ENCODE data around the gene BACH1. TPM values are rescaled to one million over a fixed set of nuclear protein-coding genes. Genes with fewer than 3 reads are reported as not detected.

The BACH1 gene
- total and polyA plus RNA-seq, 11 donors: 5.3 to 83.4 (median 36.7) TPM

- no peak for ATAC-seq
- H3K27me3 ChIP-seq: no peaks in the 10 kb centered on the region
- no peak for TF ChIP-seq POLR2A (IDR thresholded peaks at IDR 0.05)
- TF ChIP-seq, protein P1, sequence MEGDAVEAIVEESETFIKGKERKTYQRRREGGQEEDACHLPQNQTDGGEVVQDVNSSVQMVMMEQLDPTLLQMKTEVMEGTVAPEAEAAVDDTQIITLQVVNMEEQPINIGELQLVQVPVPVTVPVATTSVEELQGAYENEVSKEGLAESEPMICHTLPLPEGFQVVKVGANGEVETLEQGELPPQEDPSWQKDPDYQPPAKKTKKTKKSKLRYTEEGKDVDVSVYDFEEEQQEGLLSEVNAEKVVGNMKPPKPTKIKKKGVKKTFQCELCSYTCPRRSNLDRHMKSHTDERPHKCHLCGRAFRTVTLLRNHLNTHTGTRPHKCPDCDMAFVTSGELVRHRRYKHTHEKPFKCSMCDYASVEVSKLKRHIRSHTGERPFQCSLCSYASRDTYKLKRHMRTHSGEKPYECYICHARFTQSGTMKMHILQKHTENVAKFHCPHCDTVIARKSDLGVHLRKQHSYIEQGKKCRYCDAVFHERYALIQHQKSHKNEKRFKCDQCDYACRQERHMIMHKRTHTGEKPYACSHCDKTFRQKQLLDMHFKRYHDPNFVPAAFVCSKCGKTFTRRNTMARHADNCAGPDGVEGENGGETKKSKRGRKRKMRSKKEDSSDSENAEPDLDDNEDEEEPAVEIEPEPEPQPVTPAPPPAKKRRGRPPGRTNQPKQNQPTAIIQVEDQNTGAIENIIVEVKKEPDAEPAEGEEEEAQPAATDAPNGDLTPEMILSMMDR (IDR thresholded peaks at IDR 0.05): no peak
- DNase-seq: no peak
- H3K4me3 ChIP-seq: no peak overlapping the region
- intact Hi-C loops (cut with DNase I): no loop called here
- H3K36me3 ChIP-seq: peaks cover 0 to 9% (median 0%) of the 10 kb centered on the region in 9 donors
- no peak overlapping the region for H3K27ac ChIP-seq
- peaks cover 0 to 94% (median 51%) of the 10 kb centered on the region in 12 donors for H3K4me1 ChIP-seq
- no peaks in the 10 kb centered on the region for H3K9me3 ChIP-seq
- 95 to 98% (median 96%) methylated on average over 2 of the region's 2 CpGs for WGBS, 4 donors
Measured at GRCh38 chr21:29313662-29314408, 15.1 kb downstream of the BACH1 start.

DNA sequence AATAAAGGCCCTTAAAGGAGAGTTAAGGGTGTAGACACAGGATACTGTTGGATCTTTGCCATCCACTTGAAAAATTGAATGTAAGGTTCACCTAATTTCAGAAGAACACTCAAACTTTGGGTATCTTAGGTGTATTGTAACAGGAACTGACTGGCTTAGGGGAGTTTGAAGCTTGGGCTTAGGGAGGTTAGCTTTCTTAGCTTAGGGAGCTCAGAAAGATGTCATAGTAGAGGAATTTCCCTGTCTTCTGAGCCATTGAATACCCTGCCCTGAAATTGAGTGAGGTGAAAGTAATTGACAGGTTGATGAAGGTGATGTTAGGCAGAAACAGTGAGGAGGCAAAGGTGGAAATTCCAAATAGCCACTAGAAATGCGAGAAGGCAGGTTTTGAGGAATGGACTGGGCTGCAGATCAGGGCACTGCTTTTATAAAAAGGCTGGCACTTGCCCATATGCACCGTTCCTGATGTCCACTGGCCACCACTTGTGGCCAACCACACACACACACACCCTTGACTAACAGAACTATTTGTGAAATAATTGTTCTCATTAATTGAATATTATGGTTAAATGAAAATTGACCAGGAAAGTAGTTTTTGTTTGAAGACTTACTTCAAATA lies 16.5 kb downstream of the BACH1 start:
- Histone ChIP-seq H3K27ac (no peak overlapping the region), H3K4me1 (peaks cover 0 to 94% (median 62%) of the 10 kb centered on the region in 12 donors), H3K27me3 (no peaks in the 10 kb centered on the region), H3K36me3 (peaks cover 0 to 5% (median 0%) of the 10 kb centered on the region in 9 donors), H3K4me3 (no peak overlapping the region), H3K9me3 (no peaks in the 10 kb centered on the region)
- ATAC-seq: no peak
- WGBS, 4 donors: 40 to 66% (median 55%) methylated on average over 2 of the region's 2 CpGs
- intact Hi-C loops (cut with DNase I): no loop called here
- TF ChIP-seq POLR2A (IDR thresholded peaks at IDR 0.05): no peak
- TF ChIP-seq, protein P1 (IDR thresholded peaks at IDR 0.05): peak in 1 of 12 donors; percentile 23
- no peak for DNase-seq

DNA sequence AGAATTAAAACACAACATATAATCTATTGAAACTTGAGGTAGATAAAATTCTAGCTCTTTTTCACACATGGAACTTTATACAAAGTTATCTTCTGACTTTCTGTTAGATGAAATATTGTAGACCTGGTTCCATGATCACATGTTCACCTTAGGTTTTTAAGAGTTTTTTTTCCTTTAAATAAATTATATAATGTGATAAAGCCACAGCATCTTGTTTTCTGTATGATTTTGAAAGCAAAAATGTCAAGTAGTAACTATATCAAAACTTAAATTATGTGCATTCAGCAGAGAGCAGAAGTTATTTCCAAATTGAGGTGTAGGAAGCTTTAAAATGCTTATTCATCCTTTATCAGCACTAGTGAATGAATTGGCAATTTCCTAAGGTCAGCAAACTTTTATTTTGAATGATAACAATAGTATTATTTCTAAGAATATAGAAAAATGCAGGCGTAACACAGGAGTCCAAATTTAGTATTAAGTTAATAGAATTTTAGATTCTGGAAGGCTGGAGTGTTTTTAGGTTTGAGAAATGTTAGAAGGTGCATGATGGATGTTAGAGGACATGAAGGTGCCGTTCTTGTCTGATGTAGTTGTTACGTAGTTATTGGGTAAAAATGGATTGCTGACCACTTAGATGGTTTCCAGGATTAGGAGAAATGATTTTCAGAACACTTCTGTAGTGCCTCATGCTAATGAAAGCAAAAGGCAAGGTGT lies 17.5 kb downstream of the BACH1 start:
- H3K27me3 ChIP-seq: no peaks in the 10 kb centered on the region
- peaks cover 0 to 3% (median under 1%) of the 10 kb centered on the region in 9 donors for H3K36me3 ChIP-seq
- no peaks in the 10 kb centered on the region for H3K9me3 ChIP-seq
- ATAC-seq: no peak
- H3K4me1 ChIP-seq: peaks cover 0 to 92% (median 62%) of the 10 kb centered on the region in 12 donors
- intact Hi-C loops (cut with DNase I): no loop called here
- WGBS, 4 donors: 93 to 96% (median 93%) methylated on average over 3 of the region's 3 CpGs
- TF ChIP-seq, protein P1 (IDR thresholded peaks at IDR 0.05): no peak
- TF ChIP-seq POLR2A (IDR thresholded peaks at IDR 0.05): no peak
- H3K27ac ChIP-seq: peak overlapping the region in 1 of 12 donors; percentile 13
- no peak for DNase-seq
- no peak overlapping the region for H3K4me3 ChIP-seq

DNA sequence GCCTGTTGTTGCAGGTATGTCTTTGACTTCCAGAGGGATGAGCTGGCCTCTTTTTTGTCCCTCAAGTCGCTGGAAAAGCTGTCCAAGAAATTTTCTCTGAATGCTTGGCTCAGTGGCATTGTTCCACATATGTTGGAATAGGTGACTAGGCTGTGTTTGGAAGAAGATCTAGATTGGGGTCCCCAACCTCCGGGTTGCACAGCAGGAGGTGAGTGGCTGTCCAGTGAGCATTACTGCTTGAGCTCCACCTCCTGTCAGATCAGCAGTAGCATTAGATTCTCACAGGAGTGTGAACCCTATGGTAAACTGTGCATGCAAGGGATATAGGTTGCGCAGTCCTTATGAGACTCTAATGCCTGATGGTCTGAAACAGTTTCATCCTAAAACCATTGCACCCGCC lies 18.1 kb downstream of the BACH1 start:
- ATAC-seq (no peak), DNase-seq (no peak)
- intact Hi-C loops (cut with DNase I): no loop called here
- TF ChIP-seq, protein P1 (IDR thresholded peaks at IDR 0.05): no peak
- no peak for TF ChIP-seq POLR2A (IDR thresholded peaks at IDR 0.05)
- Histone ChIP-seq H3K4me1 (peaks cover 0 to 88% (median 62%) of the 10 kb centered on the region in 12 donors), H3K27ac (peak overlapping the region in 1 of 12 donors; percentile 13), H3K36me3 (peaks cover 0 to 9% (median 7%) of the 10 kb centered on the region in 9 donors), H3K27me3 (no peaks in the 10 kb centered on the region), H3K9me3 (no peaks in the 10 kb centered on the region), H3K4me3 (no peak overlapping the region)
- 72 to 92% (median 81%) methylated on average over 4 of the region's 4 CpGs for WGBS, 4 donors
